Measurements from ENCODE around the gene RIIAD1.

DNA sequence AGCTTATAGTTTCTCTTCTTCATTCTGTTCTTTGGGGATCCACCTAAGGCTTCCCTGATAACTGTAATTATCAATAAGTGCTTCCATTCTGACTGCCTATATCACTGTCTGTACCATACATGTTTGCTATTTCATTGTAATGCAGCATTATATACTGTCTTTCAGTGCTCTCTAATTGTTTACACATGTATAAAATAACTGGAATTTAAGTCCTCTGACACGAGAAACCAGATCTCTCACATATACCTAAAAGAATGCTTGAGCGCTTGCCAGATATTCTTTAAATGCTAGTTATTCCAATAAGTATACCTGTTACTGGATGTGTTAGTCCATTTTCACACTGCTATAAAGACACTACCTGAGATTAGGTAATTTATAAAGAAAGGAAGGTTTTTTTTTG lies 39.4 kb upstream of the RIIAD1 start:
- TF ChIP-seq, protein P1, sequence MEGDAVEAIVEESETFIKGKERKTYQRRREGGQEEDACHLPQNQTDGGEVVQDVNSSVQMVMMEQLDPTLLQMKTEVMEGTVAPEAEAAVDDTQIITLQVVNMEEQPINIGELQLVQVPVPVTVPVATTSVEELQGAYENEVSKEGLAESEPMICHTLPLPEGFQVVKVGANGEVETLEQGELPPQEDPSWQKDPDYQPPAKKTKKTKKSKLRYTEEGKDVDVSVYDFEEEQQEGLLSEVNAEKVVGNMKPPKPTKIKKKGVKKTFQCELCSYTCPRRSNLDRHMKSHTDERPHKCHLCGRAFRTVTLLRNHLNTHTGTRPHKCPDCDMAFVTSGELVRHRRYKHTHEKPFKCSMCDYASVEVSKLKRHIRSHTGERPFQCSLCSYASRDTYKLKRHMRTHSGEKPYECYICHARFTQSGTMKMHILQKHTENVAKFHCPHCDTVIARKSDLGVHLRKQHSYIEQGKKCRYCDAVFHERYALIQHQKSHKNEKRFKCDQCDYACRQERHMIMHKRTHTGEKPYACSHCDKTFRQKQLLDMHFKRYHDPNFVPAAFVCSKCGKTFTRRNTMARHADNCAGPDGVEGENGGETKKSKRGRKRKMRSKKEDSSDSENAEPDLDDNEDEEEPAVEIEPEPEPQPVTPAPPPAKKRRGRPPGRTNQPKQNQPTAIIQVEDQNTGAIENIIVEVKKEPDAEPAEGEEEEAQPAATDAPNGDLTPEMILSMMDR (IDR thresholded peaks at IDR 0.05) = no peak
- no peak for TF ChIP-seq EP300 (IDR thresholded peaks at IDR 0.05)

Measured in gastroesophageal sphincter (tissue), 3 donors.